Stromal cell of bone marrow (primary cell): ENCODE results near the gene TRAPPC4.
"Not testable (repeated sequence)": the region's sequence is repeated elsewhere in the genome, so short reads cannot be mapped to it uniquely, and the experiment has no call there.

Experiments used
- DNase-seq: peaks from one replicate; pipeline ENCODE4 v3.0.0-alpha.2; 2012; ENCODE audit warnings: low read depth

Gene TRAPPC4

GRCh38 chr11:119014209-119014924, 4.2 kb upstream of the TRAPPC4 start:
- no peak for DNase-seq

- DNase-seq: no peak
Measured at GRCh38 chr11:119015054-119015611, 3.4 kb upstream of the TRAPPC4 start.

GRCh38 chr11:119016216-119017009, 2.2 kb upstream of the TRAPPC4 start:
- DNase-seq: no peak

- DNase-seq: not testable (repeated sequence)
Measured at GRCh38 chr11:119017377-119017776, 1.2 kb upstream of the TRAPPC4 start.

GRCh38 chr11:119019996-119020395, 1.4 kb downstream of the TRAPPC4 start:
- no peak for DNase-seq

GRCh38 chr11:119021631-119022030, 3.1 kb downstream of the TRAPPC4 start:
- no peak for DNase-seq

- no peak for DNase-seq
Measured at GRCh38 chr11:119023741-119024140, 5.2 kb downstream of the TRAPPC4 start.

- no peak for DNase-seq
Measured at GRCh38 chr11:119024430-119025098, 6.0 kb downstream of the TRAPPC4 start.

- no peak for DNase-seq
Measured at GRCh38 chr11:119025099-119025473, 6.5 kb downstream of the TRAPPC4 start.

- DNase-seq: no peak
Measured at GRCh38 chr11:119025541-119025940, 7.0 kb downstream of the TRAPPC4 start.

- no peak for DNase-seq
Measured at GRCh38 chr11:119025978-119026766, 7.6 kb downstream of the TRAPPC4 start.

GRCh38 chr11:119026970-119027369, 8.4 kb downstream of the TRAPPC4 start:
- no peak for DNase-seq

GRCh38 chr11:119027561-119028345, 9.2 kb downstream of the TRAPPC4 start:
- DNase-seq: no peak

- DNase-seq: no peak
Measured at GRCh38 chr11:119028346-119029068, 9.9 kb downstream of the TRAPPC4 start.

GRCh38 chr11:119029069-119029339, 10.4 kb downstream of the TRAPPC4 start:
- DNase-seq: no peak

GRCh38 chr11:119029340-119030028, 10.9 kb downstream of the TRAPPC4 start:
- DNase-seq: no peak

- DNase-seq: no peak
Measured at GRCh38 chr11:119030029-119030328, 11.4 kb downstream of the TRAPPC4 start.

- DNase-seq: peak; percentile 94
Measured at GRCh38 chr11:119030329-119031047, 11.9 kb downstream of the TRAPPC4 start, which contains the start of gene SLC37A4. Gene SLC37A4, minus strand, starts transcription at chr11:119030877.

GRCh38 chr11:119031912-119032280, 13.3 kb downstream of the TRAPPC4 start:
- no peak for DNase-seq
